SK-N-MC (cell line): ENCODE results near the gene TIMP4.

Experiments
- EZH2 ChIP-seq: fragments of 200-600 bp; sonication (generic); IDR thresholded peaks from one replicate; pipeline ENCODE4 v1.6.1; 2017; ENCODE audit warnings: antibody characterized with exemption
- POLR2AphosphoS5 ChIP-seq: IDR thresholded peaks from 2 replicates; pipeline ENCODE4 v1.6.1; 2012; ENCODE audit warnings: mild to moderate bottlenecking, low read depth, low read length, borderline replicate concordance

GRCh38 chr3:12186515-12187286 lies 28.0 kb upstream of the TIMP4 start:
- TF ChIP-seq EZH2 (no peak), POLR2AphosphoS5 (no peak)
